Right atrium auricular region (tissue), 2 donors: ENCODE results near the gene TAF4. TPM values are rescaled to one million over a fixed set of nuclear protein-coding genes. Genes with fewer than 3 reads are reported as not detected.

Experiments used
- DNase-seq: peaks from one replicate; pipeline ENCODE4 v3.0.0-alpha.2; 2019; ENCODE audit warnings: low spot score
- H3K27ac ChIP-seq, 2 donors: fragments of 200-600 bp; sonication (generic); 1 replicate in 1 of 2; 2 replicates in 1 of 2; pipeline ENCODE4 v1.5.1; 2016 to 2019
- H3K27me3 ChIP-seq, 2 donors: fragments of 200-600 bp; sonication (generic); one replicate each; pipeline versions ENCODE4 v1.5.1 to v1.6.0; 2017 to 2019
- H3K36me3 ChIP-seq: fragments of 200-600 bp; sonication (generic); one replicate; pipeline ENCODE4 v1.5.1; 2016
- H3K4me1 ChIP-seq, 2 donors: fragments of 200-600 bp; sonication (generic); one replicate each; pipeline versions ENCODE4 v1.5.1 to v1.6.0; 2017 to 2019
- H3K4me3 ChIP-seq, 2 donors: fragments of 200-600 bp; sonication (generic); 1 replicate in 1 of 2; 2 replicates in 1 of 2; pipeline ENCODE4 v1.5.1; 2017 to 2019; ENCODE audit warnings: mild to moderate bottlenecking in 1 of 2, moderate library complexity in 1 of 2
- H3K9me3 ChIP-seq, 2 donors: fragments of 200-600 bp; sonication (generic); one replicate each; pipeline ENCODE4 v1.5.1; 2019
- total RNA-seq, 2 donors: library from RNA; depleted of rRNA; stranded (reverse); fragments of >200 nt; gene quantifications; one replicate each; pipeline ENCODE4 v1.1.0, GENCODE V29; 2016
- TF ChIP-seq, protein P1 (sequence below), 2 donors: fragments of 200-600 bp; sonication (generic); IDR thresholded peaks; one replicate each; pipeline ENCODE4 v1.5.1; 2019; ENCODE audit warnings: antibody characterized with exemption in 2 of 2

Gene TAF4
- total RNA-seq, 2 donors from 2014 or later: 8.3 to 18.0 TPM

DNA sequence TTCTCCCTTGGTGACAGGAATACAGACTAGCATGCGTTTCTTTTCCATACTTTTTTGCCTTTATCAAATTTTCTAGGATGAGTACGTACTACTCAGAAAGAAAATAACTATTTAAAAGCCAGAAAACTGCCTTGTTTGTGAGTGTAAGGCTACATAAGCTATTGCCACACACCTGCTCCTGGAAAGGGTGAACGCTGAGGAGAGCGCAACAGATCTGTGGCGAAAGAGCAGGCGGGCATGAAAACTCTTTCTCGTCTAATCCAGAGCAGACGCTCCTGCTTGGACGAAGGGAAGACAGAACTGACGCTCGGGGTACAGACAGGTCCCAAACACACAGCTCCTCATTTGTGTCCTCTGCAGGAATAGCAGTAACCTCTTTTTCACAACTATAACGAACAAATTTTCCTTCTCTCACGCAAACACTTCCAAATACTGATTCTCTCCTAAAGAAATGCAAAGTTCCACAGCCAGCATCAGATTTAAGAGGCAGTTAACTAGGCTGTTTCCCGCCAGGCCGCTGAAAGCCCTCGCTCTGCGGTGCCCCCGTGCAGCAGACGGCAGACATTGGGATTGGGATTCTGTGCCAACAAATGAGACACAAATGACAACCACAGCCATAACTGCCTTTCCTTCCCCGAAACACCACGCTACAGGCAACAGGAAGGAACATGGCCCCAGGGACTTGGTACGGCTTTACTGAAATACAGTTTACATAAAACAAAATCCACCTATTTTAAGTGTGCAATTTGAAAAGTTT is 20.0 kb downstream of the TAF4 start:
- Histone ChIP-seq H3K9me3 (no peaks in the 10 kb centered on the region), H3K4me1 (peaks cover 0 to 5% of the 10 kb centered on the region in 2 donors), H3K27ac (no peak overlapping the region), H3K36me3 (no peaks in the 10 kb centered on the region), H3K4me3 (no peak overlapping the region), H3K27me3 (no peaks in the 10 kb centered on the region)
- TF ChIP-seq, protein P1, sequence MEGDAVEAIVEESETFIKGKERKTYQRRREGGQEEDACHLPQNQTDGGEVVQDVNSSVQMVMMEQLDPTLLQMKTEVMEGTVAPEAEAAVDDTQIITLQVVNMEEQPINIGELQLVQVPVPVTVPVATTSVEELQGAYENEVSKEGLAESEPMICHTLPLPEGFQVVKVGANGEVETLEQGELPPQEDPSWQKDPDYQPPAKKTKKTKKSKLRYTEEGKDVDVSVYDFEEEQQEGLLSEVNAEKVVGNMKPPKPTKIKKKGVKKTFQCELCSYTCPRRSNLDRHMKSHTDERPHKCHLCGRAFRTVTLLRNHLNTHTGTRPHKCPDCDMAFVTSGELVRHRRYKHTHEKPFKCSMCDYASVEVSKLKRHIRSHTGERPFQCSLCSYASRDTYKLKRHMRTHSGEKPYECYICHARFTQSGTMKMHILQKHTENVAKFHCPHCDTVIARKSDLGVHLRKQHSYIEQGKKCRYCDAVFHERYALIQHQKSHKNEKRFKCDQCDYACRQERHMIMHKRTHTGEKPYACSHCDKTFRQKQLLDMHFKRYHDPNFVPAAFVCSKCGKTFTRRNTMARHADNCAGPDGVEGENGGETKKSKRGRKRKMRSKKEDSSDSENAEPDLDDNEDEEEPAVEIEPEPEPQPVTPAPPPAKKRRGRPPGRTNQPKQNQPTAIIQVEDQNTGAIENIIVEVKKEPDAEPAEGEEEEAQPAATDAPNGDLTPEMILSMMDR (IDR thresholded peaks at IDR 0.05): no peak
- DNase-seq: no peak

DNA sequence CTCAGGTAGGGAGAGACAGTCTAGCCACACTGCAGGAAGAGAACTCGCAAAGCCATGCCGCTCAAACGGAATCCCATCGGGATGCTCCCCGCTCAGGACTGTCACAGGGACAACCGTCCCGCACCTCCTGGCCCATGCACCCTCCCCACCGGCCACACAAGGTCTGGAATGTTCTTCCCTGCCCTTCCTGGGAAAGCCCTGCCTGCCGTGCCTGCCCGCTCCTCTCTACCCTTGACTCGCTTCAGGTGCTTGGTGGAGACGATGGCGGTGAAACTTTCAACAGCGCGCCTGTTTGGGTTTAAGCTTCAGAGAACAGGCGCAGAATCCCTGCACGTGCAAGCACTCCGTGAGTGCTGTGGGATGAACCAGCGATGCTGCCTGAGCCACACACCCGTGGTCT is 20.6 kb downstream of the TAF4 start:
- no peaks in the 10 kb centered on the region for H3K27me3 ChIP-seq
- no peak for DNase-seq

DNA sequence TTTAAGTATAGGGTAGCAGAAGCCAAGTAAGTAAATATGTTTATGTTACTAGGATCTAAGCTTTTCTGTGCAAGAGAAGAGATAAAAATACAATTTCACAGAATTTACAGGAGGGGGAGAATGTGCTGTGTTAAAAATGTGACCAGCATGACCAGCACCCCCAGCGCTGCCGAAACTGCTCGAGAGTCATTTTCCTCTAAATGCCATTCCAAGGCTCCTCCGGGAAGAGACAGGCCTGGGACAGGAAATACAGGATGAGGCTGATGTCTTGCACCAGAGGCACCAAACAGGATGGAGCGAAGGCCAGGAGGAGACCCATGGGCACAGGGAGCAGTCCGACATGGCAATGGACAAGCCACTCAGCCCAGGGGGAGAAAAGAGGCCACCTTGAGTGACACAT is 21.1 kb downstream of the TAF4 start:
- H3K4me1 ChIP-seq: no peaks in the 10 kb centered on the region
- no peaks in the 10 kb centered on the region for H3K36me3 ChIP-seq
- no peak overlapping the region for H3K27ac ChIP-seq
- no peaks in the 10 kb centered on the region for H3K27me3 ChIP-seq
- no peak for DNase-seq
- H3K4me3 ChIP-seq: no peak overlapping the region
- no peaks in the 10 kb centered on the region for H3K9me3 ChIP-seq
- TF ChIP-seq, protein P1 (IDR thresholded peaks at IDR 0.05): no peak

More for the DNA sequence above, 20.6 kb downstream of the TAF4 start:
- Histone ChIP-seq H3K4me1 (no peaks in the 10 kb centered on the region), H3K27ac (no peak overlapping the region), H3K9me3 (no peaks in the 10 kb centered on the region), H3K4me3 (no peak overlapping the region), H3K36me3 (no peaks in the 10 kb centered on the region)
- TF ChIP-seq, protein P1 (IDR thresholded peaks at IDR 0.05): no peak

- Histone ChIP-seq H3K4me3 (no peak overlapping the region), H3K27ac (no peak overlapping the region), H3K4me1 (no peaks in the 10 kb centered on the region), H3K36me3 (no peaks in the 10 kb centered on the region), H3K27me3 (no peaks in the 10 kb centered on the region), H3K9me3 (no peaks in the 10 kb centered on the region)
- TF ChIP-seq, protein P1 (IDR thresholded peaks at IDR 0.05): no peak
- no peak for DNase-seq
These were observed 22.4 kb downstream of the TAF4 start for GRCh38 chr20:62043131-62043914.

- Histone ChIP-seq H3K9me3 (no peaks in the 10 kb centered on the region), H3K27ac (no peak overlapping the region), H3K36me3 (no peaks in the 10 kb centered on the region), H3K27me3 (no peaks in the 10 kb centered on the region), H3K4me1 (no peaks in the 10 kb centered on the region), H3K4me3 (no peak overlapping the region)
- TF ChIP-seq, protein P1 (IDR thresholded peaks at IDR 0.05): no peak
- no peak for DNase-seq
These were observed 23.5 kb downstream of the TAF4 start for GRCh38 chr20:62042025-62042820.
